Suprapubic skin (tissue), 4 donors: Measurements from ENCODE around the gene ARID1B.

Experiments
- POLR2A ChIP-seq, 2 donors: fragments of 450-650 bp; IDR thresholded peaks; one replicate each; pipeline ENCODE4 v1.6.1; 2017; ENCODE audit warnings: antibody characterized with exemption in 2 of 2, mild to moderate bottlenecking in 2 of 2, moderate library complexity in 2 of 2
- POLR2AphosphoS5 ChIP-seq, 3 donors: sonication (generic); formaldehyde crosslinking; IDR thresholded peaks; one replicate each; pipeline ENCODE4 v1.6.1; 2017; ENCODE audit warnings: antibody characterized with exemption in 3 of 3

DNA sequence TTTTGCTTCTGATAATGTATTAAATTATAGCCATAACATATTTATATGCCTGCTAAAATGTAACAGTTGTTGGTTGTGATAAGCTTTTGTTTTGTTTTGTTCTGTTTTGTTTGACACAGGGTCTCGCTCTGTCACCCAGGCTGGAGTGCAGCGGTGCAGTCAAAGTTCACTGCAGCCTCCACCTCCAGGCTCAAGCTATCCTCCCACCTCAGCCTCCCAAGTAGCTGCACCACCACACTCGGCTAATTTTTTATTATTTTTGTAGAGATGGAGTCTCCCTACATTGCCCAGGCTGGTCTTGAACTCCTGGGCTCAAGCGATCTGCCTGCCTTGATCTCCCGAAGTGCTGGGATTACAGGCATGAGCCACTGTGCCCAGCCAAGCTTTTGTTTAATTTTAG, 157.8 kb downstream of the ARID1B start:
- TF ChIP-seq POLR2AphosphoS5 (IDR thresholded peaks at IDR 0.05) (no peak), POLR2A (IDR thresholded peaks at IDR 0.05) (no peak)
